SK-N-SH (cell line): ENCODE data around the gene ENOX1. TPM values are rescaled to one million over a fixed set of nuclear protein-coding genes. Genes with fewer than 3 reads are reported as not detected.

Experiments
- CTCF ChIA-PET: fragments of 300-600, 350-600 bp; formaldehyde crosslinking; extraction: SDS; loops from one replicate; lab custom pipeline; 2021; lab: Yijun Ruan, JAX
- POLR2A ChIA-PET: fragments of 350-600 bp; sonication (Branson Sonifier 250); formaldehyde crosslinking; extraction: SDS; loops from one replicate; lab custom pipeline; 2020; ENCODE audit warnings: antibody characterized with exemption, inconsistent platforms; lab: Yijun Ruan, JAX
- DNase-seq: peaks from one replicate; pipeline ENCODE4 v3.0.0; 2012
- H2AFZ ChIP-seq: fragments of 200-600 bp; sonication (generic); 2 replicates; pipeline ENCODE4 v1.8.1; 2016; ENCODE audit warnings: antibody characterized with exemption, mild to moderate bottlenecking, low read depth
- H3F3A ChIP-seq: fragments of 200-600 bp; sonication (generic); replicated peaks from 2 replicates; pipeline ENCODE3; 2016; ENCODE audit warnings: antibody characterized with exemption, mild to moderate bottlenecking; ENCODE audit not compliant: insufficient read depth
- H3K27ac ChIP-seq, 2 experiments: fragments of 200-500 bp in 1 of 2; fragments of 200-600 bp in 1 of 2; sonication (Bioruptor generic) in 1 of 2; sonication (generic), shearing (Covaris generic) in 1 of 2; 2 replicates each; pipeline versions ENCODE4 v1.5.1 to v1.6.1; 2014 to 2016; ENCODE audit warnings: low read depth in 2 of 2, inconsistent platforms in 1 of 2, low read length in 1 of 2, mild to moderate bottlenecking in 1 of 2, mixed read lengths in 1 of 2
- H3K27me3 ChIP-seq: fragments of 200-600 bp; sonication (generic), shearing (Covaris generic); 2 replicates; pipeline ENCODE4 v1.6.1; 2016; ENCODE audit warnings: mixed run types; ENCODE audit not compliant: insufficient read depth
- H3K36me3 ChIP-seq, 2 experiments: fragments of 200-500 bp in 1 of 2; fragments of 200-600 bp in 1 of 2; sonication (Bioruptor generic) in 1 of 2; sonication (generic) in 1 of 2; replicated peaks in 1 of 2; 2 replicates each; pipeline versions ENCODE3 to v1.5.1; 2014 to 2016; ENCODE audit warnings: low read length in 1 of 2, mild to moderate bottlenecking in 1 of 2; ENCODE audit not compliant: insufficient read depth in 2 of 2, control insufficient read depth in 1 of 2
- H3K4me1 ChIP-seq, 2 experiments: fragments of 200-500 bp in 1 of 2; fragments of 200-600 bp in 1 of 2; sonication (Bioruptor generic) in 1 of 2; sonication (generic), shearing (Covaris generic) in 1 of 2; 2 replicates each; pipeline versions ENCODE4 v1.5.1 to v1.6.1; 2014 to 2016; ENCODE audit warnings: low read depth in 1 of 2, low read length in 1 of 2, mixed run types in 1 of 2; ENCODE audit not compliant: insufficient read depth in 2 of 2, control insufficient read depth in 1 of 2
- H3K4me2 ChIP-seq: fragments of 200-600 bp; sonication (generic), shearing (Covaris generic); 2 replicates; pipeline ENCODE4 v1.6.1; 2017; ENCODE audit warnings: mixed run types
- H3K4me3 ChIP-seq, 2 experiments: fragments of 200-500 bp in 1 of 2; fragments of 200-600 bp in 1 of 2; sonication (Bioruptor generic) in 1 of 2; sonication (generic), shearing (Covaris generic) in 1 of 2; 2 replicates each; pipeline versions ENCODE4 v1.5.1 to v1.8.1; 2014 to 2016; ENCODE audit warnings: low read depth in 2 of 2, inconsistent platforms in 1 of 2, low read length in 1 of 2, mild to moderate bottlenecking in 1 of 2, mixed read lengths in 1 of 2, moderate library complexity in 1 of 2
- H3K79me2 ChIP-seq: fragments of 200-600 bp; sonication (generic); 2 replicates; pipeline ENCODE4 v1.8.1; 2017; ENCODE audit warnings: mild to moderate bottlenecking; ENCODE audit not compliant: insufficient read depth
- H3K9ac ChIP-seq: fragments of 200-600 bp; sonication (generic); 2 replicates; pipeline ENCODE4 v1.6.1; 2017; ENCODE audit warnings: mixed run types
- H3K9me2 ChIP-seq: fragments of 200-600 bp; sonication (generic); 2 replicates; pipeline ENCODE4 v1.6.1; 2017; ENCODE audit warnings: mixed run types
- H3K9me3 ChIP-seq: fragments of 200-600 bp; sonication (generic); 2 replicates; pipeline ENCODE4 v1.6.1; 2017; ENCODE audit warnings: mixed run types, mild to moderate bottlenecking, moderate library complexity
- H4K20me1 ChIP-seq: fragments of 200-600 bp; sonication (generic); 2 replicates; pipeline ENCODE4 v1.6.1; 2017; ENCODE audit warnings: mild to moderate bottlenecking, mixed run types; ENCODE audit not compliant: insufficient read depth
- EP300 ChIP-seq, 2 experiments: IDR thresholded peaks; 2 replicates each; pipeline versions ENCODE4 v1.4.0 to v1.6.1; 2012; ENCODE audit warnings: borderline replicate concordance in 1 of 2, low read depth in 1 of 2, low read length in 1 of 2
- EZH2phosphoT487 ChIP-seq: fragments of 200-600 bp; sonication (generic); IDR thresholded peaks from 2 replicates; pipeline ENCODE4 v1.6.1; 2017; ENCODE audit warnings: low read depth, mixed run types, mild to moderate bottlenecking, antibody characterized with exemption, moderate library complexity, borderline replicate concordance
- FOXJ3 ChIP-seq: sonication (generic); formaldehyde crosslinking; IDR thresholded peaks from 2 replicates; pipeline ENCODE4 v1.5.1; 2020; ENCODE audit warnings: mild to moderate bottlenecking, missing genetic modification reagents
- FOXM1 ChIP-seq: IDR thresholded peaks from 2 replicates; pipeline ENCODE4 v1.4.0; 2012; ENCODE audit warnings: low read depth, mild to moderate bottlenecking
- GABPA ChIP-seq: IDR thresholded peaks from 2 replicates; pipeline ENCODE4 v1.4.0; 2012; ENCODE audit warnings: low read depth, mild to moderate bottlenecking
- GATA2 ChIP-seq: sonication (generic); formaldehyde crosslinking; IDR thresholded peaks from 2 replicates; pipeline ENCODE4 v1.5.0; 2020; ENCODE audit warnings: mild to moderate bottlenecking, missing genetic modification reagents
- MXI1 ChIP-seq: IDR thresholded peaks from 2 replicates; pipeline ENCODE4 v1.6.1; 2012; ENCODE audit warnings: mild to moderate bottlenecking, low read depth, low read length, improper control_type of control experiment
- POLR2AphosphoS5 ChIP-seq: IDR thresholded peaks from 2 replicates; pipeline ENCODE4 v1.6.1; 2012; ENCODE audit warnings: low read depth, low read length
- RCOR1 ChIP-seq: fragments of 150-350 bp; IDR thresholded peaks from 2 replicates; pipeline ENCODE4 v1.6.1; 2017; ENCODE audit warnings: antibody characterized with exemption, low read length
- TCF12 ChIP-seq: IDR thresholded peaks from 2 replicates; pipeline ENCODE4 v1.4.0; 2012
- TEAD4 ChIP-seq: IDR thresholded peaks from 2 replicates; pipeline ENCODE4 v1.4.0; 2012; ENCODE audit warnings: mild to moderate bottlenecking, borderline replicate concordance; ENCODE audit not compliant: insufficient read depth
- WGBS: methylation state at CpG from one replicate; pipeline ENCODE4 v1.1.6; 2017; ENCODE audit warnings: low lambda C conversion rate; 5-methylcytosine and 5-hydroxymethylcytosine counted together
- polyA plus RNA-seq, 3 experiments: library from polyadenylated mRNA; depleted of rRNA; stranded (reverse); fragments of >200 nt; gene quantifications; 2 replicates each; pipeline ENCODE4 v1.2.3, GENCODE V29; 2012
- TF ChIP-seq, protein P1 (sequence below): fragments of 200-600 bp; sonication (generic); IDR thresholded peaks from 2 replicates; pipeline ENCODE4 v1.6.1; 2017; ENCODE audit warnings: antibody characterized with exemption, mild to moderate bottlenecking, moderate library complexity
- TF ChIP-seq, protein P2 (sequence below): IDR thresholded peaks from 2 replicates; pipeline ENCODE4 v1.4.0; 2012; ENCODE audit warnings: low read depth
- TF ChIP-seq, protein P3 (sequence below): IDR thresholded peaks from 2 replicates; pipeline ENCODE4; 2012

The ENOX1 gene
- polyA plus RNA-seq, 1 of the 3 experiments (the other 2 are of a cell fraction), result 5.8 TPM

DNA sequence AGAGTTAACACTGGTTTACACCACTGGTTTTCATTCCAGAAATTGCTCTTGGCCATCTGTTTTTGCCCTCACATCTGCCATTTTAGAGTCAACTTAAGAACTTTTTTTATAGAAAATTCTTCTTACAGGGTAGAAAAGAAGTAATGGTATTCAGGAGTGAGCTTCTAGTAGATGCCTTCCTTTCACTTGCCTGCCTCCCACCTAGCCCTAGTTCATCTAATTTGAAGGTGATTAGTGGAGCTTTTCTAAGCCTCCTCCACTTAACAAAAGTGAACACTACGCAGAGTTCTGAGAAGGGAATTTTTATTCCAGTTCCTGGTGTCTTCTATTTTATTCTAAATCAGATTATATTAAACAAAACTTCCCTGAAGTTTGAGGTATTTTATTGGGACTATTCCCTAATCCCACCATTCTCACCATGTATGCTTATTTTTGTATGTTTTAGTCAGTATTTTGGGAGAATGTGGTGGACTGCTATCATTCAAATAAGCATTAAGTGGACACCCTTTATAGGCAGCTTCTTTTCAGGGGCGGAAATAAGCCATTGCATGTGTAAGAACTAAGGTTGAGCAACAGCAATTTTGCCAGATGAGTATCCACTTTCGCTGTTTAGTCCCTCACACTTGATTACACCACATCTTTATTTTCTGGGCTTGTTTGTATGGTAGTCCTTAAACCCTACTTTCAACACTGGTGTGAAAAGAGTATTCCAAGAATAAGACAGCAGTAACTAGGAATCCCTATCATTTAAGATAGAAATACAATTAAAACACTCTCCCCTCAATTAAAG lies 156.9 kb downstream of the ENOX1 start:
- Histone ChIP-seq H3K79me2 (no peaks in the 10 kb centered on the region), H2AFZ (no peak overlapping the region), H3K9me3 (no peaks in the 10 kb centered on the region), H3K4me2 (no peak overlapping the region), H3F3A (no peaks in the 10 kb centered on the region), H3K27me3 (no peaks in the 10 kb centered on the region), H3K4me3 (no peak overlapping the region), H3K9ac (no peak overlapping the region), H3K36me3 (peaks cover 0 to 17% of the 10 kb centered on the region in 2 experiments), H4K20me1 (no peaks in the 10 kb centered on the region), H3K4me1 (peaks cover 0 to 5% of the 10 kb centered on the region in 2 experiments; a peak in 2 of 4 replicates), H3K9me2 (no peaks in the 10 kb centered on the region; the same call in 1 of the 2 replicates), H3K27ac (no peak overlapping the region)
- DNase-seq, result no peak
- ChIA-PET POLR2A (no interaction called here), CTCF (interaction anchor here (0.6 to 1.4 kb wide), 2 partner anchors 17 to 74 kb away, joined by 3 to 4 read pairs; no protein-coding TSS in a partner anchor)
- WGBS, result 83% methylated on average over 3 of the region's 3 CpGs
- TF ChIP-seq POLR2AphosphoS5 (no peak), TCF12 (no peak), EZH2phosphoT487 (no peak), GABPA (no peak)
- TF ChIP-seq, protein P1, sequence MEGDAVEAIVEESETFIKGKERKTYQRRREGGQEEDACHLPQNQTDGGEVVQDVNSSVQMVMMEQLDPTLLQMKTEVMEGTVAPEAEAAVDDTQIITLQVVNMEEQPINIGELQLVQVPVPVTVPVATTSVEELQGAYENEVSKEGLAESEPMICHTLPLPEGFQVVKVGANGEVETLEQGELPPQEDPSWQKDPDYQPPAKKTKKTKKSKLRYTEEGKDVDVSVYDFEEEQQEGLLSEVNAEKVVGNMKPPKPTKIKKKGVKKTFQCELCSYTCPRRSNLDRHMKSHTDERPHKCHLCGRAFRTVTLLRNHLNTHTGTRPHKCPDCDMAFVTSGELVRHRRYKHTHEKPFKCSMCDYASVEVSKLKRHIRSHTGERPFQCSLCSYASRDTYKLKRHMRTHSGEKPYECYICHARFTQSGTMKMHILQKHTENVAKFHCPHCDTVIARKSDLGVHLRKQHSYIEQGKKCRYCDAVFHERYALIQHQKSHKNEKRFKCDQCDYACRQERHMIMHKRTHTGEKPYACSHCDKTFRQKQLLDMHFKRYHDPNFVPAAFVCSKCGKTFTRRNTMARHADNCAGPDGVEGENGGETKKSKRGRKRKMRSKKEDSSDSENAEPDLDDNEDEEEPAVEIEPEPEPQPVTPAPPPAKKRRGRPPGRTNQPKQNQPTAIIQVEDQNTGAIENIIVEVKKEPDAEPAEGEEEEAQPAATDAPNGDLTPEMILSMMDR, result no peak
- TF ChIP-seq, protein P2, sequence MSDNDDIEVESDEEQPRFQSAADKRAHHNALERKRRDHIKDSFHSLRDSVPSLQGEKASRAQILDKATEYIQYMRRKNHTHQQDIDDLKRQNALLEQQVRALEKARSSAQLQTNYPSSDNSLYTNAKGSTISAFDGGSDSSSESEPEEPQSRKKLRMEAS, result no peak

DNA sequence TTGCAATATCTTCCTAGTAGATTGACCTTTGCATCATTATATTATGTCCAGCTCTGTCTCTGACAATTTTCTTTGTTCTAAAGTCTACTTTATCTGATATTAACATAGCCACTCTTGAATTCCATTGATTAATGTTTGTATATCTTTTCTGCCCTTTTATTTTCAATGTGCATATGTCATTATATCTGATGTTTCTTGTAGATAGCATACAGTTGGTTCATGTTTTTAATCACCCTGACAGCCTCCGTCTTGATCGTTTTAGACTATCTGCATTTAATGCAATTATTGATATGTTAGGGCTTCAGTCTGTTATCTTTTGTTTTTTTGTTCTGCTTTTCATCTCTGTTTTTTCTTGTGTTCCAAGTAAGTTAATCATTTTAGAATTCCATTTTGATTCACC lies 159.8 kb downstream of the ENOX1 start:
- CTCF ChIA-PET, result interaction anchor here (0.7 kb wide), 1 partner anchor 163 kb away, joined by 3 read pairs; no protein-coding TSS in a partner anchor
- no peaks in the 10 kb centered on the region for H3K79me2 ChIP-seq
- H3F3A ChIP-seq, result no peaks in the 10 kb centered on the region
- no peaks in the 10 kb centered on the region for H3K27me3 ChIP-seq
- H3K9me2 ChIP-seq, result no peaks in the 10 kb centered on the region; the same call in 1 of the 2 replicates
- 45% methylated on average over 2 of the region's 2 CpGs for WGBS
- H3K9me3 ChIP-seq, result no peaks in the 10 kb centered on the region
- no peak overlapping the region for H3K4me3 ChIP-seq
- H3K4me1 ChIP-seq, result peaks cover 0 to 5% of the 10 kb centered on the region in 2 experiments; a peak in 2 of 4 replicates
- no peak overlapping the region for H2AFZ ChIP-seq
- DNase-seq, result peak; percentile 18
- peak; percentile 85; the same call in 1 of the 2 replicates for TF ChIP-seq RCOR1
- TF ChIP-seq GATA2 (CRISPR knock-in tag), result peak; percentile 96
- TF ChIP-seq TCF12, result peak; percentile 62
- TF ChIP-seq, protein P1, result no peak
- TF ChIP-seq FOXJ3 (CRISPR knock-in tag), result 0 out of 2 replicates have a peak, but pooled peaks have one; percentile 53
- TF ChIP-seq, protein P3, sequence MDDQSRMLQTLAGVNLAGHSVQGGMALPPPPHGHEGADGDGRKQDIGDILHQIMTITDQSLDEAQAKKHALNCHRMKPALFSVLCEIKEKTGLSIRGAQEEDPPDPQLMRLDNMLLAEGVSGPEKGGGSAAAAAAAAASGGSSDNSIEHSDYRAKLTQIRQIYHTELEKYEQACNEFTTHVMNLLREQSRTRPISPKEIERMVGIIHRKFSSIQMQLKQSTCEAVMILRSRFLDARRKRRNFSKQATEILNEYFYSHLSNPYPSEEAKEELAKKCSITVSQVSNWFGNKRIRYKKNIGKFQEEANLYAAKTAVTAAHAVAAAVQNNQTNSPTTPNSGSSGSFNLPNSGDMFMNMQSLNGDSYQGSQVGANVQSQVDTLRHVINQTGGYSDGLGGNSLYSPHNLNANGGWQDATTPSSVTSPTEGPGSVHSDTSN, result peak; percentile 36; the same call in 1 of the 2 replicates
- TF ChIP-seq POLR2AphosphoS5, result no peak
- TF ChIP-seq EP300 (IDR thresholded peaks at IDR 0.05; ENCODE audit: borderline replicate concordance in 1 of 2, low read depth in 1 of 2, low read length in 1 of 2), result peak in 1 of 2 experiments; percentile 80; a peak in 2 of 4 replicates
- no peak for TF ChIP-seq MXI1
- no peak for TF ChIP-seq FOXM1
- peak; percentile 38; the same call in 1 of the 2 replicates for TF ChIP-seq TEAD4
- no peak overlapping the region for H3K9ac ChIP-seq
- no peak overlapping the region for H3K4me2 ChIP-seq
- H4K20me1 ChIP-seq, result no peaks in the 10 kb centered on the region
- POLR2A ChIA-PET, result no interaction called here
- no peak overlapping the region; a peak in 1 of 4 replicates for H3K27ac ChIP-seq
- H3K36me3 ChIP-seq, result peaks cover 0 to 10% of the 10 kb centered on the region in 2 experiments
